LNCAP (cell line): ENCODE measurements around the gene AP2B1.

ENCODE experiments used
- CTCF ChIP-seq: fragments of 450-650 bp; IDR thresholded peaks from 2 replicates; pipeline ENCODE4 v1.5.1; 2017; ENCODE audit warnings: mild to moderate bottlenecking

Gene AP2B1

DNA sequence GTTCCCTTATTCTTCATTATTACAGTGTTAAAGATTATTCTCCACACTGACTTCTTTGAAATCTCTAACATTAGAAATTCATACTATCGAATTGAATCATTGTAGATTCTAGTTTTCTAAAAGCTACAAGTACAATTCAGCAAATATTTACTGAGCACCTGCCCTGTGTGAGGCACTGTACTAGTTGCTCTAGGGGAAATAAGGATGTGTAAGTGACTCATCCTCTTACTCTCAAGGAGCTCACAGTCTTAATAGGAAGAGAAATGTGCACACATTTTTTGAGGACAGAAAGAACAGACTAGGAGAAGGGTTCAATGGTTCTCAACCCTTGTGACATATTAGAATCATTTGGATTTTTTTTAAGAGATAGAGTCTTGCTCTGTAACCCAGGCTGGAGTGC lies 42.0 kb upstream of the AP2B1 start:
- no peak for TF ChIP-seq CTCF

- TF ChIP-seq CTCF = no peak
Measured at GRCh38 chr17:35546487-35546886, 40.6 kb upstream of the AP2B1 start.

- TF ChIP-seq CTCF = no peak
Measured at GRCh38 chr17:35548208-35548810, 38.8 kb upstream of the AP2B1 start.

DNA sequence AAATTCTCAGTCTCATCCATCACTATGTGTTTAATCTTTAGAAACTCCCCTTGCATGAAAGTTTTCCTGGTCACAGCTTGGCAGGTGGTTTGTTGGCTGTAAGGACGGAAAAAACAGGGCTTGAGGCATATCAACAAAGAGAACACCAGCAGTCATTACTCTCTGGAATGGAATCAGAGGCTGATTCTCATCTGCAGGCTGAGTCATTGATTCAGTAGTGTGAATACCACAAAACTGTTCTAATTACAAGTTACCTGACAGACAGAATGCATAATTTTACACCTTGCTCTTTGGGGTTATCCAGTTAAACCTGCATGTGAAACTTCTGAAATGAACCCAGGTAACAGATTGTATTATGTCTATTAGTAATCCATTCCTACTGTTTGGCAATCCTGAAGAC lies 38.1 kb upstream of the AP2B1 start:
- no peak for TF ChIP-seq CTCF

GRCh38 chr17:35553310-35553709 lies 33.8 kb upstream of the AP2B1 start:
- TF ChIP-seq CTCF = no peak

DNA sequence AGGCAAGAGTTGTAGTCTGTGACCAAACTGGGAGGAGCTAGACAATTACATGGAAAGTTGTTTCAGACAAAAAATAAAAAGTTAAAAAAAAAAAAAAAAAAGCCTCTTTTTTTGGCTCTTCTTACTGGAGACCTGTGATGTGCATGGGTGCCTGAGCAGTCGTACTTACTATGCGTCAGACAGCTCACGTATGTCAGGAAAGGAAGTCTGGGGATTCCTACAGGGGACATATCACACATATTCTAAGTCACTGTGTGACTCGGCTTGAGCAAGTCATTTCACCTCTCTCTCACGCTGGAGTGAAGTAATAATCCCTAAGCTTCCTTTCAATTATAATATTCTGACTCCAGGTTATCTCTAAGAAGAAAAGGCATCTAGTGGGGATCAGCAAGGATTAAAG lies 32.5 kb upstream of the AP2B1 start:
- TF ChIP-seq CTCF = no peak

DNA sequence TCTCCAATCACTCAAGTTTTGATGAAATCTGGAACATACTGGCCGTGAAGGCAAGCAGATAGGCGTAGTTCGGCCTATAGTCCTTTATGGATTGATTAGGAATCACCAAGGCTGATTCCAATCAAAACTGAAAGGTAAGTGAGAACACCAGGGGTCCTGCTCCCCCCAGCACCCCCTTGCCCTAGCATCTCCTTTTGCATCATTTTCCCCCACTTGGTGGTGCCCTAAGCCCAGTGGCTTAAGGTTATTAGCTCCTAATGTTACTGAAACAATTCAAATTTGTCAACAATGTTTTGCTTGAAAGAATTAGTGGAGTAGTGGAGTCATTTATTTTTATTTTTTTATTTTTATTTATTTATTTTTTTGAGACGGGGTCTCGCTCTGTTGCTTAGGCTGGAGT lies 31.4 kb upstream of the AP2B1 start:
- no peak for TF ChIP-seq CTCF

DNA sequence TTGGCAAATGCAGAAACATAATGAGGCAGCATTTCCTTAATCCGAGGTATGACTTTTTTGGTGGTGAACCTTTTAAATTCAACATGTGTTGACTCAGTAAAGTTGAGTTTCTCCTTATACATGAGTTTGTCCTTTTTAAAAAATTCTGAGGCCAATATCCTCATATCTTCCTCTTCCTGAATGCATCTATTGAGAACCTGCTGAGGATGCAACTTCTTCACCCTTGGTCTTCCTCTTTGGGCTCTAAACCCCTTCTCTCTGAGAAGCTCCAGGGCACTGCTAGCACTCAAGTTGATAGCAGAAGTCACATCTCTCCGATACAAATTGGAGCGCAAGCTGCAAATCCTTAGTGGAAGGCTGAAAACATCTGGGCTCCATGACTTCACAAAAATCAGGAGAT lies 29.8 kb upstream of the AP2B1 start:
- TF ChIP-seq CTCF = no peak
